T-helper 1 cell treated with Interleukin-12 subunit alpha and Interleukin-12 subunit beta and Interleukin-4 antibody, amounts not matched to agents 30 μg/mL and 1 μg/mL, for 36 hours (primary cell): Measurements from ENCODE around the gene TWIST1.

ENCODE experiments used
- H3K27ac Mint-ChIP-seq: one replicate; pipeline ENCODE4 v1.8.0; 2021; ENCODE audit warnings: mild to moderate bottlenecking, mixed read lengths
- H3K27me3 Mint-ChIP-seq: one replicate; pipeline ENCODE4 v1.8.0; 2021; ENCODE audit warnings: low read depth, mixed read lengths
- H3K36me3 Mint-ChIP-seq: one replicate; pipeline ENCODE4 v1.8.0; 2021; ENCODE audit warnings: low read depth, mixed read lengths
- H3K4me1 Mint-ChIP-seq: one replicate; pipeline ENCODE4 v1.8.0; 2021; ENCODE audit warnings: low read depth, mixed read lengths
- H3K4me3 Mint-ChIP-seq: one replicate; pipeline ENCODE4 v1.8.0; 2021; ENCODE audit warnings: mild to moderate bottlenecking, moderate library complexity, mixed read lengths
- H3K9me3 Mint-ChIP-seq: one replicate; pipeline ENCODE4 v1.8.0; 2021; ENCODE audit warnings: mixed read lengths

The TWIST1 gene

GRCh38 chr7:19118636-19119371, 1.4 kb upstream of the TWIST1 start:
- Mint-ChIP-seq H3K27ac (no peak overlapping the region), H3K36me3 (no peaks in the 10 kb centered on the region), H3K27me3 (peaks cover 61% of the 10 kb centered on the region), H3K9me3 (no peaks in the 10 kb centered on the region), H3K4me1 (peaks cover 3% of the 10 kb centered on the region), H3K4me3 (no peak overlapping the region)

DNA sequence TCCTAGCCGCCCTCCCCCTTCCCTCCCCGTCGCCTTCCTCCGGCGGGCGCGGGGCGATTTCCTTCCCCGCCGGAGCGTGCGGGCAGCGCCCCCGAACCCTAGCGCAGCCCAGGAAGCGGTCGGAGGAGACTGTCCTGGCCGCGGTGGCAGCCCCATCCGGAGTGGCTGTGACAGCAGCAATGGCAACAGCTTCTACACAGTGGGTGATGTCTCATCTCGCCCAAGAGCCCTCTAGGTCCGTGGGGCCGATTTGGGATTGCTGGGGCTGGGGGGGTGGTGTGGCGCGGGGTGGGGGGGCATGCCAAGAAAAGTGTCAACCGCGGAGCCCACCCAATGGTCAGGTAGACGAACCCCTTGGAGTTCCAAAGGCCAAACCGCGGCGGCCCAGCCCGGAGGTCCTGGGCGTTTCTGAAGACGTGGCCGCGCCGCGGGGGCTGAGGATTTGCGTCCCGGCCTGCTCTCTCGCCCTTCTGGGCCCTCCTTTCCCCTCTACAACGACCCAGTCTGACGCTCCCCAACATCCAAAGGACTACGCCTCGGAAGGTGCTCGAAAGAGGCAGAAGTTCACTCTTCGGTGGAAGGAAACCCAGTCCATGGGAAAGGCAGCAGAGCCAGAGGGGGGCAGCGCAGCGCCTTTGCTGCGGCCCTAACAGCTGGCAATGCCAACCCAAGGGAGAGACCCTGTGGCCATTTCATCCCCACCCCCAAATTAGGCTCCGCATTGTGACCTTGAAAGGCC, 603 bp upstream of the TWIST1 start:
- H3K27me3 Mint-ChIP-seq, result peaks cover 68% of the 10 kb centered on the region
- no peaks in the 10 kb centered on the region for H3K9me3 Mint-ChIP-seq
- H3K36me3 Mint-ChIP-seq, result no peaks in the 10 kb centered on the region
- no peak overlapping the region for H3K27ac Mint-ChIP-seq
- peaks cover 3% of the 10 kb centered on the region for H3K4me1 Mint-ChIP-seq
- H3K4me3 Mint-ChIP-seq, result no peak overlapping the region

DNA sequence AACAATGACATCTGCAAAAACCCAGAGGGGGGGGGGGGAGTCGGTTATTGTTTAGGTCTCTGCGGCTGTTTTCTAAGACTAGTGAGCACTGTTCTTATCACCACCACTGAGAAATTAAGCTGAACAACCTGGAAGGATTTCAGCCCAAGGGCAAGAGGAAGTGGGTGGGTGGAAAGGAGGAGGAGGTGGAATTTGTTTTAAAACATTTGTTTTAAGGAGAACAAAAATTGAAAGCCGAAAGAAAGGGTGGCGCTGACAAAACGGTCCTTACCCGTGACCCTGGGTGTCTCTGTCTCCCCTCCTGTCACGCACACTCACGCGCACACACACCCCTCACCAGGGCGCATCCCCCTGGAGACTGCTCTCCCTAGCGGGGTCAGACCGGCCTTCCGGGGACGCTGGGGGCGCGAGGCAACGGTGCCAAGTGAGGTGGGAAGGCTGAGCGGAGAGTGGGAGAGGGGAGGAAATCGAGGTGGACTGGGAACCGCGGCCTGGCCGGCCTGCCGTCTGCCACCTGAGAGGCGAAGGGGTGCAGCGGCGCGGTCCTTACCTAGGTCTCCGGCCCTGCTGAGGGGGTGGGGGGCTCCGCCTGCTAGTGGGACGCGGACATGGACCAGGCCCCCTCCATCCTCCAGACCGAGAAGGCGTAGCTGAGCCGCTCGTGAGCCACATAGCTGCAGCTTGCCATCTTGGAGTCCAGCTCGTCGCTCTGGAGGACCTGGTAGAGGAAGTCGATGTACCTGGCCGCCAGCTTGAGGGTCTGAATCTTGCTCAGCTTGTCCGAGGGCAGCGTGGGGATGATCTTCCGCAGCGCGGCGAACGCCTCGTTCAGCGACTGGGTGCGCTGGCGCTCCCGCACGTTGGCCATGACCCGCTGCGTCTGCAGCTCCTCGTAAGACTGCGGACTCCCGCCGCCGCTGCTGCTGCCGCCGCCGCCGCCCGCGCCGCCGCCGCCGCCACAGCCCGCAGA, 1.0 kb downstream of the TWIST1 start:
- Mint-ChIP-seq H3K4me1 (peaks cover 3% of the 10 kb centered on the region), H3K27me3 (peaks cover 77% of the 10 kb centered on the region), H3K4me3 (peak overlapping the region; percentile 75), H3K9me3 (no peaks in the 10 kb centered on the region), H3K36me3 (no peaks in the 10 kb centered on the region), H3K27ac (peak overlapping the region; percentile 75)

GRCh38 chr7:19114551-19114855, 2.9 kb downstream of the TWIST1 start:
- H3K9me3 Mint-ChIP-seq, result peaks cover 4% of the 10 kb centered on the region
- H3K27me3 Mint-ChIP-seq, result peaks cover 78% of the 10 kb centered on the region
- H3K27ac Mint-ChIP-seq, result no peak overlapping the region
- no peak overlapping the region for H3K4me3 Mint-ChIP-seq
- H3K36me3 Mint-ChIP-seq, result peaks cover 4% of the 10 kb centered on the region
- H3K4me1 Mint-ChIP-seq, result peaks cover 5% of the 10 kb centered on the region

DNA sequence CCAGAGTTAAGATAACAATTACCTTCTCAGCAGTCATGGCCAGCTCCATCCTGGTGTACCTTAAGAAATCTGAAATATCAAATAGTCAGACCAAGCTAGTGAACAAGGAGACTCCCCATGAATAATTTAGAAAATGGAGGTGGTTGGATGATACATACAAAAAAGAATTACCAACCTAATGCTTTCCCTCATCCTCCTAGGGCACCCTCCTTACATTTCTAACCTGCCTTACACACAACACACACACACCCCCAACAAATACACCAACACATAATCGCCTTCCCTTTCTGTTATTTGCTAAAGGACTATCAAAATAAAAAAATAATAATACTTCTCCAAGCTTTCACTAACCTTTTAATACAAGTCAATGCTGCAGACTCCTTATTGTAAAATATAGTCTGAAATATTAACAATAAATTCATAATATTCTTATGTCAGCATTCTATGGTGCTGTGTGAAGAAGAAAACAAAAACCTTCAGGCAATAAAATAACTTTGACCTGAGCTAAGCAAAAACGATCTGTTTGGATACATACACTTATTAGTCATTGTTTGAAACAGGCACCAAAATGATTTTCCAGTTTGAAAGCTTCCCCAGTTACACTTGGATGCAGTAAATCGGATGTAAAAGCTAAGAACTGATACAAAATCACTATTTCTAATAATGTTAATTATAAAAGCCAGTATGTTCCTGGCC, 3.4 kb downstream of the TWIST1 start:
- H3K27me3 Mint-ChIP-seq, result peaks cover 78% of the 10 kb centered on the region
- peaks cover 4% of the 10 kb centered on the region for H3K9me3 Mint-ChIP-seq
- H3K36me3 Mint-ChIP-seq, result peaks cover 4% of the 10 kb centered on the region
- H3K4me3 Mint-ChIP-seq, result no peak overlapping the region
- no peak overlapping the region for H3K27ac Mint-ChIP-seq
- peaks cover 5% of the 10 kb centered on the region for H3K4me1 Mint-ChIP-seq

DNA sequence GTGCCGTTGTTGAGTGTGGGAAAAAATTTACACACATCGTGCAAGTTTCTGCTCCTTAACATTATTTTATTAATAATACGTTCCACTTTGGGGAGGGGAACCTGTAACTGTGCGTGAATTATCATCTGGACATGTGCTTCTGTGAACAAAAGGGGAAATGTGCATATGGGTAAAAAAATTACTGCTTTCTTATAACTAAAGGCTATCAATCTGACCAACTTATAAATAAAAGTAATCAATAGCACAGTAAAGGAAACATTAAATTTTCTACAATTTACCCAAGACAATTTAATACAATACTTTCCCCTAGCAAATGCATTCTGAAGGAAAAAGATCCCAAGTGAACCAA, 4.5 kb downstream of the TWIST1 start:
- peaks cover 5% of the 10 kb centered on the region for H3K4me1 Mint-ChIP-seq
- peaks cover 4% of the 10 kb centered on the region for H3K9me3 Mint-ChIP-seq
- H3K27ac Mint-ChIP-seq, result no peak overlapping the region
- H3K4me3 Mint-ChIP-seq, result no peak overlapping the region
- H3K27me3 Mint-ChIP-seq, result peaks cover 79% of the 10 kb centered on the region
- H3K36me3 Mint-ChIP-seq, result peaks cover 4% of the 10 kb centered on the region

- no peak overlapping the region for H3K27ac Mint-ChIP-seq
- H3K4me3 Mint-ChIP-seq, result no peak overlapping the region
- peaks cover 4% of the 10 kb centered on the region for H3K36me3 Mint-ChIP-seq
- H3K9me3 Mint-ChIP-seq, result peaks cover 4% of the 10 kb centered on the region
- peaks cover 9% of the 10 kb centered on the region for H3K4me1 Mint-ChIP-seq
- peaks cover 84% of the 10 kb centered on the region for H3K27me3 Mint-ChIP-seq
These were observed 5.0 kb downstream of the TWIST1 start for GRCh38 chr7:19112274-19113001.

DNA sequence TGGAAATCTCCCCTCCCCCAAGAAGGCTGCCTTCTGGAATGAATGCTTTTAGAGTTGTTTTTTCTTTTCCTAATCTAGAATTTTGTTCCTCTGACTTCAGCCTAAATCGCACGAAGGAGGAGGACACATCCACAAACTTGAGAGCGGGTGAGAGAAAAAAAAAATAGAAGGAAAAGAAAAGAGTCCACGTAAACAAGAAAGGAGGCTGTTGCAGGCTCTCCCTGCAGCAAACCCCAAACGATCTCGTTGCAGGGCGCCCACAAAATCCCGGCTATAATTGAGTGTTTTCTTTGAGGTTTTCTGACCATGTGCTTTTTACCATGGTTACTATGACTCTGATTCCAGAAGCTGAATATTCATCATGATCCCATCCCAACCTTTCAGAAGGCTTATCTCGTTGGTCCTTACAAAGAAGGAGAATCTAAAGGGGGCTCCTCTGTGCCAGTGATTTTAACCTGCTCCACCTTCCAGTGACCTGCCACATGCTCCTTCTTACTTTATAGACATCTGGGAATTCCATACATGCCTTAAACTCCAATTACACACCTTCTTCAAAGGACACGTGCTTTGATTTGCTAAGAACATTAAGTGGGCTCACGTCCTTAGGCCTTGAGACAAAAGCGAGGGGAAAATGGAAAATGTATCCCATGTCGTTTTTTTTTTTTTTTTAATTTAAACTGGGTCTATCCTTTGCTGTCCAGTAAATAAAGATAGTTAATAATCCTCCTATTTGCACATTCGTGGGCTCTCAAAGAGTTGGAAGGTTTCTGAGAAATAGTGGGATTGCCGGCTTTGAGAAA, 5.8 kb downstream of the TWIST1 start:
- Mint-ChIP-seq H3K4me1 (peaks cover 9% of the 10 kb centered on the region), H3K27me3 (peaks cover 92% of the 10 kb centered on the region), H3K9me3 (peaks cover 4% of the 10 kb centered on the region), H3K36me3 (peaks cover 4% of the 10 kb centered on the region), H3K27ac (no peak overlapping the region), H3K4me3 (no peak overlapping the region)

- Mint-ChIP-seq H3K9me3 (peaks cover 4% of the 10 kb centered on the region), H3K4me1 (peaks cover 6% of the 10 kb centered on the region), H3K27ac (no peak overlapping the region), H3K4me3 (no peak overlapping the region), H3K27me3 (peaks cover 95% of the 10 kb centered on the region), H3K36me3 (peaks cover 4% of the 10 kb centered on the region)
These were observed 6.7 kb downstream of the TWIST1 start for GRCh38 chr7:19110776-19111175.

DNA sequence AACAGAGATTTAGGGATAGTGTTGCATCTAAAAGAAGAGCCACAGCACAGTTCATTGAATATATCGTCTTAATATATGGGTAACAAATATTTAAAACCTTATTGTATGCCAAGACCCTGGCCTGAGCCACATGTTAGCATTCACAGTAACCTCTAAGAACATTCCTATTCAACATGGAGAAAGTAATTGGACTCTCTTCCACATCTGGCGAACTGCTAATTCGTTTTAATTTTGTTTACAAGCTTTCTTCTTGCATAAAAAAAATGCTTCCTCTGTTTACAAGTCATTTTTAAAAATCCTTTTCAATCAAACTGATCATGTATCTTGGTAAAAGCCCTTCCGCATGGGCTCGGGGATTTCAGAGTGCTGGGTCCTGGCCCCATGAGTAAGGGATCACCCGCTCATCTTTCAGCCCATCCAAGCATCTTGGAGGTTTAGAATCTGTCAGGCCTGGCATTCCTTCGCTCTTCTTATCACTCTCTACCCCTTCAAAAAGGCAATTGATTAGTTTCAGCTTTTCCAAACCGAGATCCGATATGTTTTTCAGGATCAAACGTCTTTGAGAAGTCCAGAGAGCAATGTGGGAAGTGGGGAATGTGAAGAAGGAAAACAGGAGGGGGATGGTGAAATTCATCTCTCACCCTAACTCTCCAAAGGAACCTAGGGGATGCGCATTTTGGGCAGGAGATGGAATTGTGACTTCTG, 7.3 kb downstream of the TWIST1 start:
- Mint-ChIP-seq H3K4me3 (no peak overlapping the region), H3K36me3 (peaks cover 4% of the 10 kb centered on the region), H3K27ac (no peak overlapping the region), H3K4me1 (peaks cover 6% of the 10 kb centered on the region), H3K9me3 (peaks cover 4% of the 10 kb centered on the region), H3K27me3 (peaks cover 100% of the 10 kb centered on the region)

- peaks cover 4% of the 10 kb centered on the region for H3K36me3 Mint-ChIP-seq
- H3K9me3 Mint-ChIP-seq, result peaks cover 4% of the 10 kb centered on the region
- H3K4me3 Mint-ChIP-seq, result no peak overlapping the region
- H3K4me1 Mint-ChIP-seq, result peaks cover 6% of the 10 kb centered on the region
- H3K27ac Mint-ChIP-seq, result no peak overlapping the region
- H3K27me3 Mint-ChIP-seq, result peaks cover 100% of the 10 kb centered on the region
These were observed 8.2 kb downstream of the TWIST1 start for GRCh38 chr7:19109000-19109946.
